ENCODE data around the gene SYTL4. TPM values are rescaled to one million over a fixed set of nuclear protein-coding genes. Genes with fewer than 3 reads are reported as not detected.
"Not testable (repeated sequence)": the region's sequence is repeated elsewhere in the genome, so short reads cannot be mapped to it uniquely, and the experiment has no call there.

The SYTL4 gene
- 4.7 TPM for polyA plus RNA-seq (2013, experiment 1 of 2; ENCODE audit: insufficient read length)
- polyA plus RNA-seq (2013, experiment 2 of 2; ENCODE audit: insufficient read length): 5.0 TPM

- peak; percentile 14 for DNase-seq
Measured at GRCh38 chrX:100731441-100732281, at the start of gene SYTL4. TSS of gene SYTL4 (minus strand) at chrX:100732121. CDS start at chrX:100702037, 30,084 bp downstream.

GRCh38 chrX:100769439-100769838 is 37.5 kb upstream of the SYTL4 start:
- not testable (repeated sequence) for DNase-seq

GRCh38 chrX:100768679-100769338 is 36.9 kb upstream of the SYTL4 start:
- DNase-seq: peak; percentile 61

- DNase-seq: no peak
Measured at GRCh38 chrX:100750883-100751282, 19.0 kb upstream of the SYTL4 start.

GRCh38 chrX:100748108-100748507 is 16.2 kb upstream of the SYTL4 start:
- no peak for DNase-seq

GRCh38 chrX:100747703-100748102 is 15.8 kb upstream of the SYTL4 start:
- DNase-seq: no peak

GRCh38 chrX:100747090-100747489 is 15.2 kb upstream of the SYTL4 start:
- DNase-seq: no peak

GRCh38 chrX:100745806-100746537 is 14.1 kb upstream of the SYTL4 start:
- no peak for DNase-seq

- DNase-seq: no peak
Measured at GRCh38 chrX:100745205-100745604, 13.3 kb upstream of the SYTL4 start.

GRCh38 chrX:100743009-100743607 is 11.2 kb upstream of the SYTL4 start:
- DNase-seq: peak; percentile 4

- DNase-seq: not testable (repeated sequence)
Measured at GRCh38 chrX:100724006-100724405, 7.9 kb downstream of the SYTL4 start.

GRCh38 chrX:100721328-100721727 is 10.6 kb downstream of the SYTL4 start:
- no peak for DNase-seq

- DNase-seq: peak; percentile 0
Measured at GRCh38 chrX:100720301-100720700, 11.6 kb downstream of the SYTL4 start.

GRCh38 chrX:100719139-100719538 is 12.8 kb downstream of the SYTL4 start:
- DNase-seq: no peak

- DNase-seq: no peak
Measured at GRCh38 chrX:100717363-100717762, 14.6 kb downstream of the SYTL4 start.

- no peak for DNase-seq
Measured at GRCh38 chrX:100710816-100711215, 21.1 kb downstream of the SYTL4 start.

GRCh38 chrX:100704581-100705203 is 27.2 kb downstream of the SYTL4 start:
- no peak for DNase-seq

- DNase-seq: no peak
Measured at GRCh38 chrX:100700809-100701208, 31.1 kb downstream of the SYTL4 start.

- no peak for DNase-seq
Measured at GRCh38 chrX:100698551-100698950, 33.4 kb downstream of the SYTL4 start.

GRCh38 chrX:100696699-100697351 is 35.1 kb downstream of the SYTL4 start:
- DNase-seq: no peak

- no peak for DNase-seq
Measured at GRCh38 chrX:100695991-100696390, 35.9 kb downstream of the SYTL4 start.

GRCh38 chrX:100695302-100695701 is 36.6 kb downstream of the SYTL4 start:
- no peak for DNase-seq
